CD4-positive, alpha-beta T cell treated with Interferon gamma for 1 hour (primary cell): Measurements from ENCODE around the gene FAM222B.
A peak's percentile ranks its signal among the peaks of the same experiment; 100 is the strongest.

Source experiments
- DNase-seq: peaks from one replicate; pipeline ENCODE4 v3.0.0-alpha.2; 2020

FAM222B gene

GRCh38 chr17:28710861-28711722 is 131.5 kb downstream of the FAM222B start:
- DNase-seq = peak; percentile 88

GRCh38 chr17:28707339-28707720 is 135.3 kb downstream of the FAM222B start:
- DNase-seq = no peak

- DNase-seq = no peak
Measured at GRCh38 chr17:28706471-28707338, 135.9 kb downstream of the FAM222B start.
